BLaER1 (cell line): Measurements from ENCODE around the gene CYP2D6.
"Not testable (repeated sequence)": the region's sequence is repeated elsewhere in the genome, so short reads cannot be mapped to it uniquely, and the experiment has no call there.

Source experiments
- H3K27ac ChIP-seq: shearing (Covaris generic); formaldehyde crosslinking; 2 replicates; pipeline ENCODE4 v1.8.1; 2022
- H3K27me3 ChIP-seq: shearing (Covaris generic); formaldehyde crosslinking; 2 replicates; pipeline ENCODE4 v1.8.1; 2022
- H3K36me3 ChIP-seq: shearing (Covaris generic); formaldehyde crosslinking; 2 replicates; pipeline ENCODE4 v1.8.1; 2022
- H3K4me1 ChIP-seq: shearing (Covaris generic); formaldehyde crosslinking; 2 replicates; pipeline ENCODE4 v1.8.1; 2022
- H3K4me2 ChIP-seq: shearing (Covaris generic); formaldehyde crosslinking; 2 replicates; pipeline ENCODE4 v1.8.1; 2022
- H3K4me3 ChIP-seq: shearing (Covaris generic); formaldehyde crosslinking; 2 replicates; pipeline ENCODE4 v1.8.1; 2022
- H3K9ac ChIP-seq: shearing (Covaris generic); formaldehyde crosslinking; 2 replicates; pipeline ENCODE4 v1.8.1; 2022
- H3K9me3 ChIP-seq: shearing (Covaris generic); formaldehyde crosslinking; 2 replicates; pipeline ENCODE4 v1.8.1; 2022
- H4K20me1 ChIP-seq: shearing (Covaris generic); formaldehyde crosslinking; 2 replicates; pipeline ENCODE4 v1.8.1; 2022
- Cebpa-rat ChIP-seq: shearing (Covaris generic); IDR thresholded peaks from 2 replicates; pipeline ENCODE4 v1.8.1; 2022

The CYP2D6 gene

GRCh38 chr22:42145175-42145574 lies 14.6 kb upstream of the CYP2D6 start:
- Histone ChIP-seq H3K4me2 (no peak overlapping the region), H3K36me3 (peaks cover 30% of the 10 kb centered on the region), H3K27me3 (no peaks in the 10 kb centered on the region), H4K20me1 (no peaks in the 10 kb centered on the region), H3K27ac (no peak overlapping the region), H3K9me3 (no peaks in the 10 kb centered on the region), H3K9ac (no peak overlapping the region), H3K4me1 (peaks cover 7% of the 10 kb centered on the region), H3K4me3 (no peak overlapping the region)
- no peak for TF ChIP-seq Cebpa-rat

- not testable (repeated sequence) for H3K4me2 ChIP-seq, H3K27me3 ChIP-seq, H3K4me3 ChIP-seq, H3K9ac ChIP-seq, H3K9me3 ChIP-seq, H3K27ac ChIP-seq, H4K20me1 ChIP-seq, H3K4me1 ChIP-seq
- peaks cover 23% of the 10 kb centered on the region for H3K36me3 ChIP-seq
Observed at GRCh38 chr22:42143859-42144822, 13.5 kb upstream of the CYP2D6 start.

GRCh38 chr22:42142771-42143461 lies 12.3 kb upstream of the CYP2D6 start:
- no peak overlapping the region for H3K9ac ChIP-seq
- H3K4me3 ChIP-seq, result no peak overlapping the region
- TF ChIP-seq Cebpa-rat, result no peak
- H3K27me3 ChIP-seq, result no peaks in the 10 kb centered on the region
- no peak overlapping the region for H3K4me2 ChIP-seq
- H3K4me1 ChIP-seq, result peaks cover 12% of the 10 kb centered on the region
- H3K9me3 ChIP-seq, result no peaks in the 10 kb centered on the region
- peaks cover 15% of the 10 kb centered on the region for H3K36me3 ChIP-seq
- H3K27ac ChIP-seq, result no peak overlapping the region
- H4K20me1 ChIP-seq, result no peaks in the 10 kb centered on the region

- not testable (repeated sequence) for H3K27ac ChIP-seq, H3K9me3 ChIP-seq
Observed at GRCh38 chr22:42141307-42142057, 10.9 kb upstream of the CYP2D6 start.

GRCh38 chr22:42140153-42140552 lies 9.5 kb upstream of the CYP2D6 start:
- not testable (repeated sequence) for H3K9ac ChIP-seq, H3K9me3 ChIP-seq, H3K4me2 ChIP-seq, H3K4me1 ChIP-seq, H3K27me3 ChIP-seq, H3K27ac ChIP-seq, H4K20me1 ChIP-seq, H3K4me3 ChIP-seq
- H3K36me3 ChIP-seq, result peaks cover 11% of the 10 kb centered on the region; the same call in 1 of the 2 replicates

More at GRCh38 chr22:42141307-42142057, 10.9 kb upstream of the CYP2D6 start:
- not testable (repeated sequence) for H3K4me2 ChIP-seq, H3K27me3 ChIP-seq, H3K9ac ChIP-seq, H3K4me3 ChIP-seq, H4K20me1 ChIP-seq
- peaks cover 11% of the 10 kb centered on the region; the same call in 1 of the 2 replicates for H3K36me3 ChIP-seq
- H3K4me1 ChIP-seq, result peaks cover 13% of the 10 kb centered on the region

GRCh38 chr22:42139508-42139907 lies 8.9 kb upstream of the CYP2D6 start:
- H3K4me2 ChIP-seq, result not testable (repeated sequence)

GRCh38 chr22:42138972-42139371 lies 8.4 kb upstream of the CYP2D6 start:
- no peak overlapping the region for H3K9ac ChIP-seq
- H3K27me3 ChIP-seq, result no peaks in the 10 kb centered on the region
- H3K4me2 ChIP-seq, result no peak overlapping the region
- peaks cover 20% of the 10 kb centered on the region for H3K4me1 ChIP-seq
- no peaks in the 10 kb centered on the region for H3K9me3 ChIP-seq
- peaks cover 6% of the 10 kb centered on the region; the same call in 1 of the 2 replicates for H3K36me3 ChIP-seq
- H4K20me1 ChIP-seq, result no peaks in the 10 kb centered on the region
- no peak for TF ChIP-seq Cebpa-rat
- no peak overlapping the region for H3K27ac ChIP-seq
- no peak overlapping the region for H3K4me3 ChIP-seq

More at GRCh38 chr22:42139508-42139907, 8.9 kb upstream of the CYP2D6 start:
- Histone ChIP-seq H3K36me3 (peaks cover 11% of the 10 kb centered on the region; the same call in 1 of the 2 replicates), H3K4me1 (peaks cover 14% of the 10 kb centered on the region)
- H3K9ac ChIP-seq, H4K20me1 ChIP-seq, H3K4me3 ChIP-seq, H3K9me3 ChIP-seq, H3K27ac ChIP-seq, H3K27me3 ChIP-seq: not testable (repeated sequence)

- no peaks in the 10 kb centered on the region for H4K20me1 ChIP-seq
- no peak overlapping the region for H3K27ac ChIP-seq
- H3K36me3 ChIP-seq, result peaks cover 6% of the 10 kb centered on the region; the same call in 1 of the 2 replicates
- no peak overlapping the region for H3K4me3 ChIP-seq
- H3K9ac ChIP-seq, result no peak overlapping the region
- no peak overlapping the region for H3K4me2 ChIP-seq
- peaks cover 26% of the 10 kb centered on the region for H3K4me1 ChIP-seq
- no peaks in the 10 kb centered on the region for H3K9me3 ChIP-seq
- no peaks in the 10 kb centered on the region for H3K27me3 ChIP-seq
- TF ChIP-seq Cebpa-rat, result no peak
Observed at GRCh38 chr22:42138122-42138770, 7.6 kb upstream of the CYP2D6 start.

- H3K36me3 ChIP-seq, H3K4me3 ChIP-seq, H3K9ac ChIP-seq, H3K27me3 ChIP-seq, H3K4me2 ChIP-seq, H3K9me3 ChIP-seq, H3K27ac ChIP-seq, H4K20me1 ChIP-seq: not testable (repeated sequence)
- peaks cover 37% of the 10 kb centered on the region for H3K4me1 ChIP-seq
Observed at GRCh38 chr22:42135688-42136087, 5.1 kb upstream of the CYP2D6 start.
